SK-N-SH (cell line): ENCODE measurements around the gene EIF3A.

ENCODE experiments used
- EZH2phosphoT487 ChIP-seq: fragments of 200-600 bp; sonication (generic); IDR thresholded peaks from 2 replicates; pipeline ENCODE4 v1.6.1; 2017; ENCODE audit warnings: low read depth, mixed run types, mild to moderate bottlenecking, antibody characterized with exemption, moderate library complexity, borderline replicate concordance
- JUND ChIP-seq: IDR thresholded peaks from 2 replicates; pipeline ENCODE4 v1.4.0; 2012
- TF ChIP-seq, protein P1 (sequence below): fragments of 200-600 bp; sonication (generic); IDR thresholded peaks from 2 replicates; pipeline ENCODE4 v1.6.1; 2017; ENCODE audit warnings: antibody characterized with exemption, mild to moderate bottlenecking, moderate library complexity

DNA sequence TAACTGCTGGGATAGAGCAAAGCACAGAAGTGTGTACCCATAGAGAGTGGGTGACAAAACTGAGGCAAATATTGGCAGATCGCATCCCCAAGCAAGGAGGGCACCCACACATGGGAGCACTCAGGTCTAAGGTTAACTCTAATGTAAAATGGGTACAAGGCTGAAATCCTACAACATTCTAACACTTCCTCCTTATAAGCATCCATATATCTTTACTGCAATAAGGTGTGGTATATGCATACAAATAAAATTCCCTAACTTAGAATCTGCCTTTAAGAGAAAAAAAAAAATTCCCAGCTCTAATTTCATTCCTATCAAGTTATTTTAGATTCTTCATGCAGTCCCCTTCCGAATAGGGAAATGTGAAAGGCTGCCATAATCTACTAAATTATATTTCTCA lies 18.7 kb downstream of the EIF3A start:
- TF ChIP-seq, protein P1, sequence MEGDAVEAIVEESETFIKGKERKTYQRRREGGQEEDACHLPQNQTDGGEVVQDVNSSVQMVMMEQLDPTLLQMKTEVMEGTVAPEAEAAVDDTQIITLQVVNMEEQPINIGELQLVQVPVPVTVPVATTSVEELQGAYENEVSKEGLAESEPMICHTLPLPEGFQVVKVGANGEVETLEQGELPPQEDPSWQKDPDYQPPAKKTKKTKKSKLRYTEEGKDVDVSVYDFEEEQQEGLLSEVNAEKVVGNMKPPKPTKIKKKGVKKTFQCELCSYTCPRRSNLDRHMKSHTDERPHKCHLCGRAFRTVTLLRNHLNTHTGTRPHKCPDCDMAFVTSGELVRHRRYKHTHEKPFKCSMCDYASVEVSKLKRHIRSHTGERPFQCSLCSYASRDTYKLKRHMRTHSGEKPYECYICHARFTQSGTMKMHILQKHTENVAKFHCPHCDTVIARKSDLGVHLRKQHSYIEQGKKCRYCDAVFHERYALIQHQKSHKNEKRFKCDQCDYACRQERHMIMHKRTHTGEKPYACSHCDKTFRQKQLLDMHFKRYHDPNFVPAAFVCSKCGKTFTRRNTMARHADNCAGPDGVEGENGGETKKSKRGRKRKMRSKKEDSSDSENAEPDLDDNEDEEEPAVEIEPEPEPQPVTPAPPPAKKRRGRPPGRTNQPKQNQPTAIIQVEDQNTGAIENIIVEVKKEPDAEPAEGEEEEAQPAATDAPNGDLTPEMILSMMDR, result no peak
- no peak for TF ChIP-seq JUND
- TF ChIP-seq EZH2phosphoT487, result no peak
